Prostate gland (tissue), 2 donors: ENCODE results near the gene NAA15.

Experiments
- CTCF ChIP-seq, 4 experiments: fragments of 200-600 bp in 2 of 4; fragments of 450-650 bp in 2 of 4; sonication (generic) in 2 of 4; IDR thresholded peaks; 1 replicate in 3 of 4; 2 replicates in 1 of 4; pipeline ENCODE4 v1.5.1; 2016 to 2019; ENCODE audit warnings: antibody characterized with exemption in 4 of 4, mild to moderate bottlenecking in 2 of 4, moderate library complexity in 2 of 4
- POLR2A ChIP-seq: fragments of 450-650 bp; IDR thresholded peaks from one replicate; pipeline ENCODE4 v1.6.1; 2016; ENCODE audit warnings: antibody characterized with exemption, mild to moderate bottlenecking

- TF ChIP-seq POLR2A = no peak
- no peak for TF ChIP-seq CTCF (IDR thresholded peaks at IDR 0.05)
These were observed 13.9 kb downstream of the NAA15 start for GRCh38 chr4:139315221-139315675.
